ENCODE data around the gene BBX.
"Not testable (repeated sequence)": the region's sequence is repeated elsewhere in the genome, so short reads cannot be mapped to it uniquely, and the experiment has no call there.

Gene BBX

DNA sequence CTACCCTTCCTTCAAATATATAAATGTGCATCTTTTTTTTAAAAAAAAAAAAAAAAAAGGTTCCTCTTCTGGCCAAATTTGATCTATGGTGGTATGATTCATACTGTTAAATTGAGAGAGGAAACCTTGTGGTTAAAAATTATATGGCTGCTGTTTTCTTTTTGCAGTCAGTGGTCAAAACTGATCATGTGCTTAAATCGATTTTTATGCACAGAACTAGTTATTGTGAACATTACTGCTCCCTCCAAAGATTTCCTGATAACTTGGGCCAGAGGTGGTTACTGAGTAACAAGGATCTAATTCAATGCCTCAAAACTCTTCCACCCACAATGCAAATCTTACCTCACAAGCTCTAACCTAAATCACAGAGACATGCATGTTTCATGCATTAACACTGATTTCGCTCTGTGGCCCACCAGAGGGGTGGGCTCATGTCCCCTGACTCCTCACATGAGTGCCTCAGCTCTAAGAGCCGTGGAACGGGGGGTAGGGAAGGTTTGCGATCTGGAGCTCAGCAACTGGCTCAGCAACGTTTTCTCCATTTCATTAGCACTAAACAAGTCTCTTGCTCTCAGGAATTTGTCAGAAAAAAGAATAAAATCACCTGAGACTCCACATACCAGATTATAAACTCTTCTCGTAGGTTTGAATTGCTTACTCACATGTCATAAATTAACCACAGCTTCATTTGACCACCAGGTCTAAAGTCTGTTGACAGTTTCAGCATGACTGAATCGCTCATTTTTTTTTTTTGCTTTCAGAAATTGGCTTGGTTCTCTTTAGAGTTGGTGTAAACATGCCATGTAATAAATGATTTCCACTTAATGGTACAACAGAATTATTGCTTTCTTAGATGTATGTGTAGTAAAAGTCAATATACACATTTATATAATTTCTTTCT, 287.7 kb downstream of the BBX start:
- DNase-seq = peak; percentile 11

DNA sequence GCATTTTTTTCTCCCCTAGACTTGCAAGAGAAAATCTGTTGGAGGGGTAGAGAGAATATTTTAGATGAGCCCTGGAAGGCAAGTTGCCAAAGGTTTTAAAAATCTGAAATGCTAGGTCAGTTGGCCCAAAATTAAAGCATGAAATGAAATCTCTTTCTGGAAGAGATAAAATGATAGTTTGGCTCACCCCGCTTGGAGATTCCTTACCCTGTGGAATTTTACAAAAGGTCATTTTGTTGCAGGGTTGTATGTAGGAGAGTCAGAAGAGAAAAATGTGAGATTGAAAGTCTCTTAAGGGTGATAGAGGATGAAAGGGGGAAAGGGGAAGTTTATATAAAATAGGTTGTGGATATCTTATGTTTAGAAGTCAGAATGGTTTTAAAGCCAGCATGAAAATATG, 290.3 kb downstream of the BBX start:
- peak; percentile 17 for DNase-seq

DNA sequence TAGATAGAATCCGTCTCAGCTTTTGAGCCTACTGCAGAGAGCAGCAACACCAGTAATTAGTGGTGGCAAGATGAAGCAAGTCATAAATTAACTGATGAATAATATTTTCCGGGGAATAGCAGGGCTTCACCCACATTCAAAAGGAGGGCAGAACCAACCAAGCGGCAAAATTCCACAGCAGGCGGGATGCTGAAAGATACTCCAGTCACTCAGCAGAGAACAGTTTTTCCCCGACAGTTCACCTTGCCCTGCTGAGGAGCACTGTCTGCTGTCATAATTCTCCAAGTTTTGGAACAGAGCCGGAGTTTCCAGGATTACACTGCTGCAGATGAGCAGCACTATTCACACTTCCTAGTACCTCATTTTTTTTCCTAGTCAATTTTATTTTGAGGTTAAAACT, 293.3 kb downstream of the BBX start:
- DNase-seq = no peak

DNA sequence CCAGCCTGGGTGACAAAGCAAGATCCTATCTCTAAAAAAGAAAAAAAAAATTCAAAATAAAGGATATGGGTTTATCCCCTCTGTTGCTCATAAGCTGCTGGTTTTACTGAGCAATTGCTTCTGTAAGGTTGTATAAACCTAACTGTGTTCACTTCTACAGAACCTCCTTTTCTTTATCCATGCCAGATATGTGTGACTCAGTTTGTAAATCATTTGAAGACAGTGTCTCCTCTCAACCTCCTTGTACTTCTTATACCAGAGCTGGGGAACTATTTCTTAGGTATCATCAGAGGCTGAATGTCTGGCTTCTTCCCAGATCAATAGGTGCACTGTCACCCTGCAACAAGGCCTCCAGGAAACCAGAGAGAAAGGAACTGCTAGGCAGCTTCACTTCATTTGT, 294.3 kb downstream of the BBX start:
- DNase-seq = no peak

DNA sequence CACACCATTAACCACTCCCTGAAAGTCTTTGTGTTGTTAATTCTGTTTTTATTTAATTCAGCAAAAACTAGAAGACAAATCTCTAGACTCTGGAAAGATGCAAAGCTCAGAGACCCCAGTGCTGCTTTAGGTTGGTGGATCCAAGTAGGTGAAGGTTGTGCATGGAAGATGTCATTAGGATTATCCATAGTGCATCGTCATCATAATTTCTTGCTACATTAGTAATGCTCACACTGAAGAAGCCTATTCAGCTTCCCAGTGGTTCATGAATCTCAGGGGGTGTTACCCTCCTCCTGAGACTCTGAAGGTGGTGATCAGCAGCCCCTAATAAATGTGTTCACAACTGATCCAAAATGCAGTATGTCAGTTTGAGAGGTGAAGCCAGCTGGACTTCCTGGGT, 295.3 kb downstream of the BBX start:
- DNase-seq = no peak

DNA sequence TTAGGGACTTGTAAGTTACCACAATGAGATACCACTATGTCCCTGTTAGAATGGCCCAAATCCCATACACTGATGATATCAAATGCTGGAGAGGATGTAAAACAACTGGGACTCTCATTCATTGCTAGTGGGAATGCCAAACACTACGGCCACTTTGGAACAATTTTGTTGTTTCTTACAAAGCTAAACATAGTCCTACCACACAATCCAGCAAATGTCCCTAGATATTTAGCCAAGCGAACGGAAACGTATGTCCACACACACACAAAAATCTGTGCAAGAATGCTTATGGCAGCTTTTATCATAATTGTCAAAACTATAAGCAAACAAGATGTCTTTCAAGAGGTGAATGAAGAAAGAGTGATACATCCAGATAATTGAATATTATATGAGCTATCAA, 296.9 kb downstream of the BBX start:
- DNase-seq = no peak

DNA sequence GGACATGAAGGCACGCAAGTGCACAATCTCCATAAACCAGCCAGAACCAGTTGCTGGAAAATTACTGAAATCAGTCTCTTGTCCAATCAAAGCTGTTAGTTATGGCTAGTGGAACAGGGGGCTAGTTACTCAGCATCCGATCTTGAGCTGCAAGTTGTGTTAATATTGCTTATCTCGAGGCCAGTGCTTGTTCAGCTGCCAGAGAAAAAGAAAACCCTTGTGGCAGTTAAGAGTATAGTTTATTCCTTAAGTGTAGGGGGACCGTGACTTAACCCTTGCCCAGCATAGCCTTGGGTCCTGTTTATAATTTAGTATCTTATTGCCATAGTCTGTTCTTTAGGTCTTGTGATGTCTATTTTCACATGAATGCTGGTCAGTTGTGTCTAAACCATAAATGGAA, 299.5 kb downstream of the BBX start:
- DNase-seq = no peak

DNA sequence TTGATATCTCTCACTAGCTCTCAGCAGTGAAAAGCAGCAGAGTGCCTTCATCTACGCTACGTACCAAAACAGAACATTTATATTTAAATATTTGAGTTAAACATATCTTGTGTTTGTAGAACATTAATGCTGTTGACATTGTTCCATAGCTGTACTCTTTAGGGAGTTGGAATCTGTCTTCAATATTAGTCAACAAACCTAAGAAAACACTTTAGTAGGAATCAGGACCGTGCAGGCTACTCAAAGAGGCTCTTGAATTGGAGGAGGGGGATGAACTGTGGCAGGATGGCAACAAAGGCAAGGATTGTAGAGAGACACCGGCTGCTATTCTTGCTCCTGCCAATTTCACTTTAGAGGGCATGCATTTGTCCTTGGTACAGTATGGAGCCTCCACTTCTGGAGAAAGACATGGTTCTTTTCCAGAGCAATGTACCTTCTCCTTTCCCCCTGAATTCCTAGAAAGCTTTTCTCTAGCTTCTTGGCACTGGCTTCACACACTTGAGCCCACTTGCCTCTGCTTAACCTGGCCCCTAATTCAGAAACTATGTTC, 302.1 kb downstream of the BBX start:
- DNase-seq = no peak

DNA sequence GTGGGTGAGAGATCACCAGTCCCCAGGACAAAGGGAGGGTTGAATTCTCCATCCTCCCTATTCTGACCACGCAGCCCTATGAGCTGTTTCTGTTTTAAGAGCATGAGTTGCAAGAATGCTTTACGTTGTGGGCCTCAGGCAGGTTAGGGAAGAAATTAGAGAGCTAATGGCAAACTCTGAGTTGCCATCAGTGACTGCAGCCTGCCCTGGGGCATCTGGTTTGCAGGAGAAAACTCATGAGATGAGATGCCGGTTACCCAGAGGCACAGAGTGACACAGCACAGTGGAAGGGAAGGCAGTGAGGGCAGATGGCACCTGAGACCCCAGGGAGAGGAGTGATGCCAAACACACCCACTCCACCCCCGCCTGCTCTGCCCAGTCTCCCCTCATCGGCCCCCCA, 302.8 kb downstream of the BBX start:
- no peak for DNase-seq

DNA sequence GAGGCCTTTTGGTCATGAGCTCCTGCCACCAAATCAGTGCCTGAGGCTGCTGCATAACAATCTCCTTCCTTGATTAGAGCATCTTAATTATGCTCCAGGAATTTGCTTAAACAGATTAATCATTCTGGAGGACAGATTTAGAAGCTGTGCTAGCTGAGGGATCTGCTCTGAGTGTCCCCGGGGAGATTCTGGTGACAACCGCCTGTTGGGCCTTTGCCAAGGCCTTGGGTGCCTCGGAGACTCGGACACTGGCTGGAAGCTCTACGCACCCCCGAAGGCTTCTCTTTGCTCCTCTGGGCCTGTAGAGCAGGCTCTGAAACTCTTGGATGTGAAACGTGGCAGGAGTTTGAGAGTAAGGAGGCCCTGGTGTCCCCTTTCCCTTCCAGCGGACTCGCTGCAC, 304.0 kb downstream of the BBX start:
- DNase-seq = no peak

DNA sequence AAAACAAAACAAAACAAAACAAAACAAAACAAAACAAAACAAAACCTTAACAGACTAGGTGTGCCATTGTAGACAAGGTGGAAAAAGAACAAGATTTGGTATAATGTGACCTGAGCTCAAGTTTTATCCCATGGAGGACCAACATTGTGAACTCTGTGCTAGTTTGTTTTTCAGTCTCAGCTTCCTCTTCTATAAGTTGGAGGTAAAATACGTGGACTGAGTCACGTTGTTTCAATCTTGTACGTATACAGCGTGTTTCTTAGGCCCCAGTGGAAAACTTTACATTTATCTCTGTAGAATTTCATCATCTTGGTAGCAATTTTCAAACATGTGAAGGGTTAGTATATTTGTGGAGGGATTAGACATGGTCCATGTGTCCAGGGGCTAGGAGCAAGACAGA, 306.4 kb downstream of the BBX start:
- no peak for DNase-seq

DNA sequence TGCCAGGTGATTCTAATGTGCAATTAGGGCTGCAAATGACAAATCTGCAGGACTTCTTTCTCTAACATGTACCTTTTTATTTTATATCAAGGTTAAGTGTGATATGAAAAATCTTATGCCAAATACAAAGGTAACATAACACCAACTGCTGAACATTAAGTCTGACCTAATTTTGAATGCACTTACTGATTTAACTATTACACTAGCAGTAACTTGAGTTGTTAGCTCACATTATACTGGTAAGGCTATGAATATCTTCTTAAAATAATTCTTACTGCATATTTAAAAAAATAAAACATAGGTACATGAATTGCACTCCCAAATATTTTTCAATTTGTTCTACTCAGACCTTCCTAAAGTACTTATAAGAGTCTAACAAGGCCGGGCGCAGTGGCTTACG, 308.8 kb downstream of the BBX start:
- no peak for DNase-seq

DNA sequence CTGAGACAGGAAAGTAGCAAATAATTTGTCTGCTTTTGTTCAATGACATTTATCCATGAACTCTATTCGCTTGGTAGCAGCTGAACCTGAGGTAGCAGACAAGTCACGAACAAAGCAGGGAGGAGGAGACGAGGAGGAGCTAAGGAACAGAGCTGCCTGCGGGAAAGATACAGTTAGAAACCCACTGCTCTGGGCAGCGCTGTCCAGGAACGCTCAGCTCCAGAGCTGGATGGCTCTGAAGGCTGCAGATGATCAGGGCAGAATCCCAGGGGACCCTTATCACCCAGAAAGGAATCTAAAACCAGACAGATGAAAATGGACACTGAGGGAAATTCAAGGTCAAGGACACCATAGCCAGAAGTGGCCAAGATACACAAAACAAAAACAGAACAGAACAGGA, 310.3 kb downstream of the BBX start:
- DNase-seq = peak; percentile 14

DNA sequence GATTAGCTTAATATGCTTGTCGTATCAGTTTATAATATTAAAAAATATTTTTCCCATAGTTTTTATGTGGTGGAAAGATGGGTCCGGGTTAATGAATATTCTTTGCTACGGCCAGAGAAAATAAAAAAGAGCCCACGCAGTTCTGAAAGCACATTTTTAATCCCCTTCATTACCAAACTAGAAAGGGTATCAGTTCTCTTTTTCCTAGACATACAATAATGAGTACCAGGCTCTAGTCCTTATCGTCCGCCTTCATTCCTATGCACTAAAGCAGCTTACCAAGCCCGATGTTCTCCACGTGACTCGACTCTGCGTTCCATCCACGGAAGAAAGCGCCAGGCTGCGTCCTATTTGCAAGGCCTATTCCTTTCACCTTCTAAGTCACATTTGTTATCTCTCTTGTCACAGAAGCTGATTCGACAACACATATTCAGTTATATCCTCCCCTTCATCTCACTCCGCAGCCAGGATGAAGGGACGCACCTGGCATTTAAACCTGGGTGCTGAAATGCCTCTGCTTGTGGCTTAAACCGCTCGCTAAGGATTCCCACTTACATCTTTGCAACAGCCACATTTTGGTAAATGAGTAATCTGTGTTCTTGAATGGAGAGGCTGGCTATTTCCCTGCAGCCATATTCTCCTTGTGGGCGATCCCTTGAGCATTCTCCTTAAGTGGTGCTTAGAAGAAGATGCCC, 311.1 kb downstream of the BBX start:
- no peak for DNase-seq

DNA sequence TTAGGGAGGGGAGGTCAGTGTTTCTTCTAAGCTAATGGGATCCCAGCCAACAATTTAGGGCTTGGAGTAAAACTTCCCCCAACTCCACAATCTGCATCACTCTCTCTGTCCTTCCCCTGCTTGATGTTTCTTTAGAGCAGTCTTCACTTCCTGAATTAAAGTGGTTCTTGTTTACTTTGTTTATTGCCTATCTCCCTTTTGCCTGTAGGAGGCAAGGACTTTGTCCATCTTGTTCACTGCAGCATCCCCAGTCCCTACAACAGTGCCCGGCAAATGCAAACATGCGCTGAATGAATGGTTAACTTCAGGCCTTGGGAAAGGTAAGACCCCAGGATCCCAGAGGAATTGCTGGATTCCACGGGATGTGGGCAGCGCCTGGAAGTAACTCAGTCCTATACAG, 312.2 kb downstream of the BBX start:
- DNase-seq = not testable (repeated sequence)

DNA sequence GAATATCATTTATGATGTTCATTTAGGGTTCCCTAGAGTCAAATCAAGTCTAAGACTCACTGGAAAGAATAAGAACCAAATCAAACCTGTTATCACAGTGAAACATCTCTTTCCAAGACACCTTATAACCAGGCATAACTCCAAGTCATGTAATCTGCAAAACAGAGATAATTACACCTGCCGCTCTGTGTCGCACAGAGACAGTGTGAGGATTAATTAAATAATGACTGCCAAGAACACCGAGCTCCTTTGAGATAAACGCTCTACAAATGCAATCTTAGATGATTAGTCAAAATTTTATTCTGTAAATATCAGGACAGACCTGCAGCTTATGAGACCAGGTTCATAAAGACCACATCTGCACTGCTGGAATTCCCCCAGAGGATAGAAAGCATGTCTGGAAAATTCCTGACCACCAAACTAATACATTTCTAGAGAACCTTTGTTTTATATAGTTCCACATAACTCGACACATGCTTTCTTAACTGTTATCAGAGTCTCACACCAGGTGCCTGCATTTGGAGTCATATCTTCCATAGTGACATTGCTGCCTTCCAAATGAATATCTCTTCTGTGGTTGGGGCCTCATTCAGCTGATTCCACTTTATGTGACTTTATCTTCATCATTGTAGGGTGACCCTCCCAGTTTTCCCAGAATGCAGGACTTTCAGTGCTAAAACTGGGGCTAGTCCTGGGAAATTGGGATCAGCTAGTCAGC, 315.3 kb downstream of the BBX start:
- DNase-seq = no peak

DNA sequence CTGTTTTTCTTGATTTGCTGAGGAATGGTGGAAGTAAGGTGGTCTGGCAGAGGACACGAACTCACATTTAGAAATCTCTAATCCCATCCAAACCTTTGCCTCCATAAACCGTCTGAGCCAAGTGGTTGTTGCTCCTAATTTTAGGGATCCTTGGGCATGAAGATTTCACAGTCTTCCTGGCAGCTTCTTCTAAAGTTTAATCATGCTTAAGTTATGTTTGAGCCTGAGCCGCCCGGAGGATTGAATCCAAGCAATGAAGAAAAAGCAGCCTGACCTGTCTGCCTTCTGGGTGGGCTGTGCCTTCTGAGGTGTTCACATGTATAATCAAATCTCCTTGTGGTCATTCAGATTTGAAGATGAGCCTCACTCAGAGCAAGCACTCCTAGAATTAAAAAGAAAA, 319.1 kb downstream of the BBX start:
- DNase-seq = no peak

DNA sequence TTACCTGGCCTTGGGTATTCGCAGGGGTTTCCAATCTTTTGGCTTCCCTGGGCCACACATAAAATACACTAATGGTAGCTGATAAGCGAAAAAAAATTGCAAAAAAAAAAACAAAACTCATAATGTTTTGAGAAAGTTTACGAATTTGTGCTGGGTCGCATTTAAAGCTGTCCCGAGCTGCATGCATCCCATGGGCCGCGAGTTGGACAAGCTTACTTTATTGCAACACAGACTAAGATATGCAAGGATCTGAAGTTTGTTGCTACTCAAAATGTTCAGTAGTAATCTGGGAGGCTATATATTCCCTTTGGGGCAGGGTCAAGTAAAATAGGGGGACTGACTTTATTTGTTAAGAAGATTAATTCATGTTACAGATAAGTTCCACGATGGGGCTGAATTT, 320.2 kb downstream of the BBX start:
- DNase-seq = no peak

DNA sequence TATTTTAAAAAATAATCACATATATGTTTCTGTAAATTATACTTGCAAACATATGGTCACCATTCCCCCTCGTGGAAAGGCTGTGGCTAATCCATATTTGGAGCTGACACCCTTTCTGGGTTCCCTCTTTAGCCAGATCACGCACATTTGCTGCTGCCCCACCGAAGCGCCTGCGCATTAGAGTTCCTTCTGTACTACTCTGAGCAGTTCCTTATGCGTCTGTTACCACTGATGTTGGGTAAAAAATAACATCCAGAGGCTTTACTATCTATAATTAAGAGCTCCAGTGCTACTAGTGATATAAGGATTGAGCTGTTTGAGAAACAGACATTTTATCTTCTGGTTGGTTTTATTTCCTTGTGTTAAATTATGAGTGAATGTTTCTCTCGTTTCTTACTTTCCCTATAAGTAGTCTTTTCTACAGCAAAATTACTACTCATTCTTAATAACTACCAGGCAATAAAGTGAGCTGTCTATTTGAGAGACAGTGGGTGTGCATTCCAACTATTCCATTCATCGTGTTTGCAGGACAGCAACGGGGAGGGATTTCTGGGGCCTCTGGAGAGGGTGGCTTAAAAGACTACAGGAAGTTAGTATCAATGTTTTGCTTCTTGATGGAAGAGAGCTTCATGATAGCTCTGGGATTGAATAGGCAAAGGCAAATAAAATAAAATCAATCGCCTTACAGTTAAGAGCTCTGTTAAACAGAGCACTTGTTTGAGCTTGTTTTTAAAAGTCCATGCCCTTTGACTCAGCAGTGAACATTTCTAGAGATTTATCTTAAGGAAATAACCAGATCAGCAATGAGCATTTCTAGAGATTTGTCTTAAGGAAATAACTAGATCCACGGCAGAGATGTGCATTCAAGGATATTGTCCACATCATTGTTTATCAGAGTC, 322.9 kb downstream of the BBX start:
- DNase-seq = peak; percentile 70

DNA sequence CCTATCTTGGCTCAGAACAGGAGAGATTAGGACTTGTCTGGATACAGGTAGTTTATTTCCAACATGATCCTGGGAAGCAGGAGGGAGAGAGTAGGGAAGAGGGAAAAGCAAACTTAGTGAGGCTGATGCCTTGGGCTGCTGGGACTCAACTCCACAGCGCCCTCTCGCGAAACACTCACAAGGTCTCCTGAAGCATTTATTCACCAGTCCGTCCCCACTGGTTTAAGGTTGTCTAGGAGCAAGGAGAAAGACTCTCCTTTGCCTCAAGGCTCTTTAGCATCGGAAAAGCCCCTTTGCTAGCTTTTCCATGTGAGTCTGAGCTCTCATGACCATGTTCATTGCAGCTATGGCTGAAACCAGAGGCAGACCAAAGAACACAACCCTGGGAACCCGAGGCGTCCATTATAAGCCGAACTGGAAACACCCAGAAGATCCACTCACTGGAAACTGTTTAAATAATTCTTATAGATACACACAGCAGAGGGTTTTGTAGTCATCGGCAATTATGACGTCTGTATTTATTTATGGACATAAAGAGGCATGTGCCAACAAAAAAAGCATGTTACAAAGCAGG, 323.6 kb downstream of the BBX start:
- peak; percentile 60 for DNase-seq

DNA sequence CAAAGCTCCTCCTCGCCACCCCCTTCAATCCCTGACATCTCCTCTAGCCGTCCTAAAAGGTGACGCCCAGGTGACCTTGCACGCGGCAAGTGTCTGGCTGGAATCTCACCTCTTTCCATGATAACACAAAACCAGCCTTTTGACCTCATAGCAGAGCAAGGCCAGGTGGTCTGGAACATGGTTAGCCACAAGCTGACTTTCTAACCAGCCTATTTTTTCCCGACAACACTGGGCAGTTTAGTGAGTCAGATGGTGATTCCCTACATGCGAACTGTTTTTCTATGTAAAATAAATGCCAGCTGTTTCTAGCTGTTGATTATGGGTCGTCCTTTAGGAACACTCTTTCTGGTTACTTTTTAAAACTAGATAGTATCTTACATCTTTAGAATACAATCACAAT, 325.0 kb downstream of the BBX start:
- DNase-seq = no peak

All from fibroblast of skin of scalp (primary cell).